GM11168 (cell line): ENCODE results near the gene SAP130.
"Not testable (repeated sequence)": the region's sequence is repeated elsewhere in the genome, so short reads cannot be mapped to it uniquely, and the experiment has no call there.

Experiments used
- in situ Hi-C: fragments of 300-500 bp; cut with MboI; formaldehyde crosslinking; loops from one replicate; pipeline ENCODE4 v1.12.0; 2022; ENCODE audit warnings: low sequenced_read_pairs; ENCODE audit not compliant: unreplicated experiment

Gene SAP130

DNA sequence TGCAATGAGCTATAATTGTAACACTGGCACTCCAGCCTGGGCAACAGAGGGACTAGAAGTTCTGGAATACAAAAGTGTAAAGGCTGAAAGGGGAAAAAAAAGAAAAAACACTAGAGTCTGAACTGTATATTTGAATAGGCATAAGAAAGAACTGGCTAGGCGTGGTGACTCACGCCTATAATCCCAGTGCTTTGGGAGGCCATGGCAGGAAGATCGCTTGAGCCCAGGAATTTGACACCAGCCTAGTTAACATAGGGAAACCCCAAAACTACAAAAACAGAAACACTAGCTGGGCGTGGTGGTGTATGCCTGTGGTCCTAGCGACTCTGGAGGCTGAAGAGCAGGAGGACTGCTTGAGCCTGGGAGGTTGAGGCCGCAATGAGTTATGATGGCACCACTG lies 70.6 kb downstream of the SAP130 start:
- in situ Hi-C loops, result no loop called here

DNA sequence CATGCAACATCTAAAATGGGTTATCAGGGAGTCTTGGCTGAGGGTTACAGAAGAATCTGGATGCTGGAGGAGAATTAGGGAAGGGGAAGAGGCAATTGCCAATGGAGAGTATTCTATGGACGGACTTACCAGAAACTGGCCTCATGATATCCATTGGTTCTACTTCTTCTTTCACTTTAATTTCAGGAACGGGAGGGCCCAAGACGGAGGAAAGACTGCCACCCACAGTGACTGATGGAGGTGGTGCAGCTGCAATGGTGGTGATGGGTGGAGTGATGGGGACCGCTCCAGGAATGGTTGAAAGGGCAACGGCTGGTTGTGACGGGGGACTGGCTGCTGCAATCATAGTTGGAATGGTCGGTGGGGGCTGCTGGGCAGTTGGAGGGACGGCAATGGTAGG lies 73.0 kb downstream of the SAP130 start:
- in situ Hi-C loops, result no loop called here

DNA sequence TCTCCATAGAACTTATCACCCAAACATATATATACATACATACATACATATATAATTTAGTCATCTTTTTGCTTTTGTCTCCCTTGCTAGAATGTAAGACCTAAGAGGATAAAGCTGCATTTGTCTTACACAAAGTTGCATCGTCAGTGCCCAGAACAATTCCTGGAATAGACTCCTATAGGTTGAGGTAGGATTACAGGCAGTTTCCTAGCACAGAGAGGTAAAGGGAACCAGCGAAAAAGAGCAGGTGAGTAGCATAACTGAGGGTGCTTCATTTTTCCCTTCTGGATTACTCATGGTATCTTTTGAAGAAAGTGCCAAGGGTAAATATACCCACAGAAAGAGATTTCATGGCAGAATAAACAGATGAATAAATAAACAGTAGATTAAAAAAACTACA lies 74.0 kb downstream of the SAP130 start:
- in situ Hi-C loops, result no loop called here

DNA sequence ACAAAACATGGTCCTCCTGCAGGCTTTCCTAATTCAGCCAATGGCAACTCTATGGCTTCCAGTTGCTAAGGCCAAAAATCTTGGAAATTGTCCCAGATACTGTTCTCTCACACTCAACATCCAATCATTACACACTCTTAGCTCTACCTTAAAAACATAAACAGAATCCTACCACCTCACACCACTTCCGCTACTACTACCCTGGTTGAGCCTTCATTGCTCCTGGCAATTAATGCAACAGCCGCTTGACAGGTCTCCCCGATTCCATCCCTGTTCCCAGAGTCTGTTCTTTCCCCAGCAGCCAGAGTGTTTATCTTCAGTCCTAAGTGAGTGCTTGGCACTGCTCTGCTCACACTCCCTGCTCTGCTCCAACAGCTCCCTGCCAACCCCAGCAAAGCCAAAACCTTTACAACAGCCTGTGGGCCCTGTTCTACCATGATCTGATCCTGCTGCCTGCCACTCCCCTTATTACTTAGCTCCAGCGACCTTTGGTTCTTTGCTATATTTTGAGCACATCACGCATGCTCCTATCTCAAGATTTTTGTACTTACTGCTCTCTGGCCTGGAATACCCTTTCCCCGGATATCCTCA lies 74.6 kb downstream of the SAP130 start:
- in situ Hi-C loops, result no loop called here

DNA sequence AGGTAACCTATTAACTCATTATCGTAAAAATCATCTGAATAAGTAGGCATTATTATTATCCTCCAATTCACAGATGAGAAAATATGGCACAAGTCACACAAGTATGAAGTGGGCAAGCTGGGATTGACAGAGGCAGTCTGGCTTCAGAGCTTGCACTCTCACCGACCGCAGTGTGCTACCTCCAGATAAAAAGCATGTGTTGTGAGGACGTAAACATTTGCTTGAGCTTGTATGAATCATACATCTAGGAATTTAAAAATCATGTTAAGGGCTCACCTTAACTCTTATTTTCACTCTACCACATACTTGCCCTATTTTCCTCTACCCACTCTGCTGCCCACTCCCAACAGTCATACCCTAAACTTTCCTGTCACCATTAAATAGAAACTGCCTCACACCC lies 76.8 kb downstream of the SAP130 start:
- in situ Hi-C loops, result no loop called here

DNA sequence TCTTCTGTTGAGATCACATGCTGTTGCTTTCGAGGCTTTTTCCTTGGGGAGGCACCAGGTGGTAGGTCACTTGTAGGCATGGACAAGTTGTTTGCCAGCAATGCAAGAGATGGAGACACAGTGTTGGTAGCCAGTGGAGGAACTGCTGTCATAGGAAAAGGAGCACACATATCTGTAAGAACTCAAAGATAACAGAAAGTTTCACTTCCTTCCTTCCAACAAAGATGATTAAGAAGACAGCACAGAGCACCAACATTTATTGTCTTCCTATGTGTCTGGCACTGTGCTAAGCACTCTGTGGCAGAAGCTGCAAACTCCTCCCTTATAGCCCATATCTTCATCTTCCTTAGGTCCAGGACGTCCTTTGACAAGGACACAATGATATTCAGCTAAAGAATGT lies 77.6 kb downstream of the SAP130 start:
- in situ Hi-C loops, result no loop called here

DNA sequence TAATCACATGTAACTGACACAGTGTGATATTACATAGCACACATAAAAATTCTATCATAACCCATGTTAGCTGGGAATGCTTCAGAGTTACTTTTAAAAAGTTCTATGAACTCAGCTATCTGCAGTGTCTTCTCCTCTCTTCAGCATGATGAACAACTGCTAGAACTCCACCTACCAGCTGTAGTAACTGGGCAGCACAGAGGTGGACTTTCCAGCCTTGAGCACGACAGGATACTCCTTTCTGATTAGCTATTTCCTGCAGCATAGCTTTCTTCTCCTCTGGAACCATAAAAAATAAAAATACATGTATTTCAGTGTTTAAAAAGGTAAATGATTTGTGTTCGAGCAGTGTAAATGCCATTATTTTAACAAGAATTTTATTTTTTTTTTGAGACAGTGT lies 82.6 kb downstream of the SAP130 start:
- in situ Hi-C loops, result no loop called here

DNA sequence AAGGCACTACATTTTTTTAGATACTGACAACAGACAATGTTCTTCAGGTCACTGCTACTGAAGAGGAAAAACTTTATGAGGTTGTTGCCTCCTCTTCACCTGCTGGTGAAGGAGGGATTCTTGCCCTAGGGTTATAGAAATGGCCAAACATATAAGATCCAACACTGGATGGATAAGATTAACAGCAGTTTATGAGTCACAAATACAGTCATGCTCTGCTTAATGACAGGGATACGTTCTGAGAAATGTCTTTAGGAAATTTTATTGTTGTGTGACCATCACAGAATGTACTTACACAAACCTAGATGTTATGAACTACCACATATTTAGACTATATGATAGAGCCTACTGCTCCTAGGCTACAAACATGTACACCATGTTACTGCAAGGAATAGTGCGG lies 84.7 kb downstream of the SAP130 start:
- in situ Hi-C loops, result no loop called here

DNA sequence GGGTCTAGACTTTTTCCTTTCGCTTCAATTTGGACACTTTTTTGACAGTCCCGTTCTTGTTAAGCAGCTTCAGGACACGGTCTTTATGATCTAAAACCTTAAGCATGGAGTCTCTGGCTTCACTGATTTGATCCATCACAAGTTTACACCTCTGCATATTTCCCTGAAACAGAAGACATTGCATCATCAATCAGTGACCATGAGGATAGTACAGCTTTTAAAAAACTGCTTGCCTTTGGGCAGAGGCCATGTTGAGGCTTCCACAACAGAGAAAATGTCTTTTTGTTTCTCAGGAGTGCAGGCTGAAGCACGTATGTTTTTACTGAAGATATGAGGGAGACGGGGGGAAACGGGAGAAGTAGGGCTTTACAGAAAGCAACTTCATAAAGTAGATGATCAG lies 85.9 kb downstream of the SAP130 start:
- in situ Hi-C loops, result no loop called here

DNA sequence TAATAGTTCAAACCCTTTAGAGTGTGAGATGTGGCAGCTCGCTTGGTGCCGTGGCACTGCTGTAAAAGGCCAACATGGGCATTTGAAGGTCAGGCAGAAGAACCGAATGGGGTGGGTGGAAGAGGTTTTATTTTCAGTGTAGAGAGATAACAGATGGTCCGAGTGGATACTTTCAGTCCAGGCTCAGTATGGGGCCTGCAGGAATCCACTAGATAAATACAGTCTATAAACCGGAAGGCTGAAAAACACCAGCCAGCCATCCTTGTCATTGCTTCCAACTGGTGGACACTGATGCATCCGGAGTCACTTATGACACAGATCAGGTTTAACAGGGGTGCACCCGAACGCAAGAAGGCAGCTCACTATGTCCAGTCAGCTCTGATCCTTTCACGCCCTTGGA lies 86.4 kb downstream of the SAP130 start:
- in situ Hi-C loops, result no loop called here

DNA sequence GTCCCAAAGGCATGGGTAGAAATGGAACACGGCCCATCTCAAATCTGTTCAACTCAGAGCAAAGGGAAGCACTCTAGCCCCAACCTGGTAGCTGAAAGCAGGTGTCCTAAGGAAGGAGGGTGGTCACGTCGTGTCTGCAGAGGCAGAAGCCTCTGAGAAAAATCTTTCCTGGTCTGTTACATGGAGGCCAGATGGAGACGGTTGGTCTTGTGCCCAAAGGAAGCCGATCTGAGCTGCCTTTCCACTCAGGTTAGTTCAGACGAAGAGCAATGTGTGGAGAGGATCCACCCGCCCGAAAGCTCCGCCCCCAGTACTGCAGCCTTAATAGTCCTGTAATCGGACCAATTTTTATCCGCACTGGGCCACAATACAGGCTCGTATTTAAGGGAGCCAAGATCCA lies 87.2 kb downstream of the SAP130 start:
- in situ Hi-C loops, result no loop called here

DNA sequence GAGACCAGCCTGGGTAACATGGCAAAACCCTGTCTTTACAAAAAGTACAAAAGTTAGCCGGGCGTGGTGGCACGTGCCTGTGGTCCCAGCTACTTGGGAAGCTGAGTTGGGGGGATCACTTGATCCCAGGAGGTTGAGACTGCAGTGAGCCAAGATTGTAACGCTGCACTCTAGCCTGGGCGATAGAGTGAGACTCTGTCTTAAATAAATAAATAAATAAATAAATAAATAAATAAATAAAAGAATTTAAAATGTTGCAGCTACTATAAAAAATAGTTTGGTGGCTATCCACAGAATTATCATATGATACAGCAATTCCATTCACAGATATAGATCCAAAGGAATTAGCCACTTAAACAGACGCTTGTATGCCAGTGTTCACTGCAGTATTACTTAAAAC lies 92.5 kb downstream of the SAP130 start:
- in situ Hi-C loops, result no loop called here

DNA sequence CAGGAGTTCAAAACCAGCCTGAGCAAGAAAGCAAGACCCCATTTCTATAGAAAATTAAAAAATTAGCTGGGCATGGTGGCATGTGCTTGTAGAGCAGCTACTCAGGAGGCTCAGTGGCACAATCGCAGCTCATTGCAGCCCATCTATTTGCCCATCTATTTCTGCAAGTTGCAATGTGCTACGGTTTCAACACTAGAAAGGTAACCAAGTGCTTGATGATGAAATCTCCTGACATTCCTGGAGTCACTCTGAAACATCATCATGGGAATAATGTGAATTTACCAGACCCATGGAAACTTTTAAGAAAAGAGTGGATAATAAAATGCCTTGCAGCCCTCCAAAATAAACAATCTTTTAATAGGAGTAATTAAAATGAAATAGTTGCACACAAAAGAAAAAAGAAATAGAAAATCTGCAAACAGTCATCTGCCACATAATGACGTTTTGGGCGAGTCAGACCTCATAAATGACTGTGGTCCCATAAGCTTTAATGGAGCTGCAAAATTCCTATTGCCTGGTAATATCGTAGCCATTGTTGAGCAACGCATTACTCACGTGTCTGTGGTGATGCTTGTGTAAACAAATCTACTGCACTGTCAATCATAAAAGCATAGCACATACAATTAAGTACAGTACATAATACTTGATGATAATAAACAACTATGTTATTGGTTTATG lies 95.5 kb downstream of the SAP130 start:
- in situ Hi-C loops, result no loop called here

DNA sequence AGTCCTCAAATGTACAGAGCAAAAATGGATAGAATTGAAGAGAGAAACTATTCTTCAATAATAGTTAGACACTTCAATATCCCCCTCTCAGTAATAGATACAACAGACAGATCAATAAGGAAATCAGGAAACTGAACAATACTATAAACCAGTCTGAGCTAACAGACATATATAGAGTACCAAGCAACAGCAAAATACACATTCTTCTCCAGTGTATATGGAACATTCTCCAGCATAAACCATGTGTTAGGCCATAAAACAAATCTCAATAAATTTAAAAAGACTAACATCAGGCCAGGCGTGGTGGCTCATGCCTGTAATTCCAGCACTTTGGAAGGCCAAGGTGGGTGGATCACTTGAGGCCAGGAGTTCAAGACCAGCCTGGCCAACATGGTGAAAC lies 98.4 kb downstream of the SAP130 start:
- in situ Hi-C loops, result no loop called here

DNA sequence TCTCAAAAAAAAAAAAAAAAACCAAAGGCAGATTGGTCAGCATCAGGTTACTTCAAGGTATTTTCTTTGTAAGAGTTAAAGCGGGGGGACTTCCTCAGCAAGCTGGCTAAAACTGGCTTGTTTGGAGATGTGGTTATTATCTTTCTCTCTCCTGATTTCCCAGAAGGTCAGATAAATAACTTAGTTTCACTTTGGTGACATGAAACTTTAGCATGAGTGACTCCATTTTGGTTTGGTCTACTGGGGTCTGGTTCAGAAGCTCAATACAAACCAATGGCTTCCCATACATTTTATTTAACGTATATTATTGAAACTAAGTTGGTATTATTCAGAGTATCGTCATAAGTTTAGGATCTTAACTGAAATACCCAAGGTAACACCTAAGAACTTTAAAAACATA lies 100.5 kb downstream of the SAP130 start:
- in situ Hi-C loops, result no loop called here

DNA sequence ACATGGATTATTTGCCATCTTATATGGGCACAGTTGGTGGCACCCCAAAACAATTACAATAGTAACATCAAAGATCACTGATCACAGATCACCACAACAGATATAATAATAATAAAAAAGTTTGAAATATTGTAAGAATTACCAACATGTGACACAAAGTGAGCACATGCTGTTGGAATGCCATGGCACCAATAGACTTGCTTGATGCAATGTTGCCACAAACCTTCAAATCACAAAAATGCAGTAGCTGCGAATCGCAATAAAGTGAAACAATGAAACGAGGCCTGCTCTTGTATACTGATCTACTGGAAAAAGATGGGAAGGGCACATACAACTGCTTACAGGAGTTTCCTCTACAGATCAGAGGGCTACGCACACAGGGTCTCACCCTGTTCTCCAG lies 109.9 kb downstream of the SAP130 start:
- in situ Hi-C loops, result no loop called here

DNA sequence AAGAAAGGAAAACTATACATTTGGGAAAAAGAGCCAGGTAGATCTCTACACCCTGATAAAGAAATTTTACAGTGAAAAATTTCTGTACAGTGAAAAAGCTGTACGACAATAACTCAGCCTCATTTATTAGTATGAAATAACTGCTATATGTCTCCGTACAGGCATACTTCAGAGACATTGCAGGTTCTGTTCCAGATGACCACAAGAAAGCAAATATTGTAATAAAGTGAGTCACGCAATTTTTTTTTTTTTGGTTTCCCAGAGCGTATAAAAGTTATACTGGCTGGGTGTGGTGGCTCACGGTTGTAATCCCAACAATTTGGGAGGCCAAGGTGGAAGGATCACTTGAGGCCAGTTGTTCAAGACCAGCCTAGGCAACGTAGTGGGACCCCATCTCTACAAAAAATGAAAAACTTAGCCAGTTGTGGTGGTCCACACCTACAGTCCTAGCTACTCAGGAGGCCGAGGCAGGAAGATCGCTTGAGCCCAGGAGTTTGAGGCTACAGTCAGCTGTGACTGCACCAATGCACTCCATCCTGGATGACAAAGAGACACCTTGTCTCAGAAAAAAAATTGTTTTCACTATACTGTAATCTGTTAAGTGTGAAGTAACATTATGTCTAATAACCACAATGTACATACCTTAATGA lies 113.9 kb downstream of the SAP130 start:
- in situ Hi-C loops, result no loop called here

DNA sequence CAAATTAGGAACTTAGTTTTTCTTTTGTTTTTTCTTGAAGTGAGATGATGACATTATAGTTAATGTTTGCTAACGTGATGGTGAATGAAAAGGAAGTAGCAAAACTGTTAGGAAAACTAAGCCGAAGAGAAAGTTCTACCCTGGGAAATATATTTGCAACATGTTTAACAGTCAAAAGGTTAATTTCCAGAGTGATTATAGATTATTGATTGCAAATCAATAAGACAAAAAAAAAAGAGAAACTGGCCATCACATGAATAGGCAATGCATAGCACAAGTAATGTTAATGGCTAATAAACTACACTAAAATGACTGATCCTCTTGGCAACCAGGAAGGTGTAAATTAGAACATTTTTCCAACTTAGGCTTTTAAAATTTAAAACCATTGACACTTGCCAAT lies 116.1 kb downstream of the SAP130 start:
- in situ Hi-C loops, result no loop called here

DNA sequence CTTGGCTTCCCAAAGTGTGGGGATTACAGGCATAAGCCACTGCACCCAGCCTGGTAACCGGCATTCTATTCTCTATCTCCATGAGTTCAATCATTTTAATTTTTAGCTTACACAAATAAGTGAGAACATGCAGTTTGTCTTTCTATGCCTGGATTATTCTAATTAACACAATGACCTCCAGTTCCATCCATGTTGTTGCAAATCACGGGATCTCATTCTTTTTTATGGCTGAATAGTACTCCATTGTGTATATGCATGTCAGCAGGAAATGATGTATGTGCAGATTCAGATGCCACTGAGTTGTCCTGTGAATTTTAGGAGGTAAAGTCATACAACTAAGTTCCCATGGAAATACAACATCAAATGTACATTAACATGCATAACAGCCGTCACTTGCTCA lies 117.4 kb downstream of the SAP130 start:
- in situ Hi-C loops, result no loop called here

DNA sequence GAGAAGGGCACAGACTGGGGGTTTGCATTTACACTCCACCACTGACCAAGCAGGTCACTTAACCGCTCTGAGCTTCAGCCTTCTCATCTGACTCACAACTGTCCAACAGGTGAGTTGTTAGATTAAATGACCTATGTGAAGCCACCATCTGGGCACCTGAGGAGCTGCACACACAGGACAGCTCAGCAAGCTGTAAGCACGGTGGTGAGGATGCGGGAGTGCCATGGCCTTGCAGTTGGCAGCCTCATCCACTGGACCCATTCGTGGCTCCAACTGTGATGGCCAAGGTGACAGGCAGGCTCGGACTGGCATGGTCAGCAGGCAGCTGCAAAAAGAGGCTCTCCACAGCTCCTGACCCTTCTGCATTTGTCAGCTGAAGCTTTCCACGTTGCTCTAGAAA lies 118.8 kb downstream of the SAP130 start:
- in situ Hi-C loops, result no loop called here

DNA sequence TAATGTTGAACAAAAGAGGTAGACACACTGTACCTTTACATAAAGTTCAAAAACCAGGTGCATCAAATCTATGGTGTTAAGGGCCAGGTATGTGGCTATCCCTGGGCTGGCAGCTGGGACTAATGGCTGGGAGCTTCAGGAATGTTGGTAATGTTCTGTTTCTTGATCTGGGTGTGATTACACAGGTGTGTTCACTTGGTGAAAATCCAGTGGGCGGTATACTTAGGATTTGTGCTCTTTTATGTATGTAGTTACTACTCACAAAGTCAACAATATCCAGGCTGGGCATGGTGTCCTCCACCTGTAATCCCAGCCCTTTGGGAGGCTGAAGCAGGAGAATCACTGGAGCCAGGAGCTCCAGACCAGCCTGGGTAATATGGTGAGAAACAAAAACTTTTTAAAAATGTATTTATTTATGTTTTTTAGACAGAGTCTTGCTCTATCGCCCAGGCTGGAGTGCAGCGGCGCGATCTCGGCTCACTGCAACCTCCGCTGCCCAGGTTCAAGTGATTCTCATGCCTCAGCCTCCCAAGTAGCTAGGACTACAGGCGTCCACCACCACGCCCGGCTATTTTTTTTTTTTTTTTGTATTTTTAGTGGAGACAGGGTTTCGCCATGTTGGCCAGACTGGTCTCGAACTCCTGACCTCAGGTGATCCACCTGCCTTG lies 120.0 kb downstream of the SAP130 start:
- in situ Hi-C loops, result not testable (repeated sequence)
